HCT116 (cell line): ENCODE results near the gene CUL5.

ENCODE experiments used
- CEBPB ChIP-seq: IDR thresholded peaks from 2 replicates; pipeline ENCODE4 v1.6.1; 2012; ENCODE audit warnings: low read depth
- EZH2 ChIP-seq: fragments of 200-600 bp; sonication (generic); IDR thresholded peaks from 2 replicates; pipeline ENCODE4 v1.6.1; 2017; ENCODE audit warnings: antibody characterized with exemption, mixed run types
- FOSL1 ChIP-seq: IDR thresholded peaks from 2 replicates; pipeline ENCODE4 v1.6.1; 2012; ENCODE audit warnings: low read depth
- POLR2A ChIP-seq: IDR thresholded peaks from 2 replicates; pipeline ENCODE4 v1.7.0; 2011; ENCODE audit warnings: borderline replicate concordance; ENCODE audit not compliant: insufficient read depth, insufficient read length; ENCODE audit errors: extremely low read depth
- POLR2AphosphoS5 ChIP-seq: IDR thresholded peaks from 2 replicates; pipeline ENCODE4 v1.6.1; 2011; ENCODE audit warnings: mild to moderate bottlenecking, low read depth, low read length, moderate library complexity
- RAD21 ChIP-seq: IDR thresholded peaks from 2 replicates; pipeline ENCODE4 v1.6.1; 2012; ENCODE audit warnings: low read depth, mild to moderate bottlenecking
- SP1 ChIP-seq: IDR thresholded peaks from 2 replicates; pipeline ENCODE4 v1.6.1; 2012; ENCODE audit warnings: low read depth
- SRF ChIP-seq: IDR thresholded peaks from 2 replicates; pipeline ENCODE4 v1.6.1; 2012; ENCODE audit warnings: low read depth
- YY1 ChIP-seq: IDR thresholded peaks from 2 replicates; pipeline ENCODE4 v1.6.1; 2011; ENCODE audit warnings: low read length, low read depth, moderate library complexity, mild to moderate bottlenecking; ENCODE audit not compliant: insufficient replicate concordance; ENCODE audit errors: extremely low read depth
- ZFX ChIP-seq: fragments of 450-650 bp; IDR thresholded peaks from 2 replicates; pipeline ENCODE4 v1.6.1; 2017
- TF ChIP-seq, protein P1 (sequence below), 3 experiments: fragments of 200-600 bp in 1 of 3; sonication (generic) in 1 of 3; IDR thresholded peaks in 2 of 3; conservative IDR thresholded peaks in 1 of 3; 2 replicates each; pipeline ENCODE4 v1.5.1; 2012 to 2017; ENCODE audit warnings: low read depth in 2 of 3, low read length in 2 of 3, antibody characterized with exemption in 1 of 3, borderline replicate concordance in 1 of 3, control low read depth in 1 of 3, mild to moderate bottlenecking in 1 of 3, mixed read lengths in 1 of 3, mixed run types in 1 of 3, moderate library complexity in 1 of 3; ENCODE audit not compliant: insufficient read depth in 1 of 3
- TF ChIP-seq, protein P2 (sequence below): IDR thresholded peaks from 2 replicates; pipeline ENCODE4 v1.6.1; 2012
- TF ChIP-seq, protein P3 (sequence below): IDR thresholded peaks from 2 replicates; pipeline ENCODE4 v1.6.1; 2012; ENCODE audit warnings: low read depth
- TF ChIP-seq, protein P4 (sequence below): IDR thresholded peaks from 2 replicates; pipeline ENCODE4 v1.6.1; 2012

DNA sequence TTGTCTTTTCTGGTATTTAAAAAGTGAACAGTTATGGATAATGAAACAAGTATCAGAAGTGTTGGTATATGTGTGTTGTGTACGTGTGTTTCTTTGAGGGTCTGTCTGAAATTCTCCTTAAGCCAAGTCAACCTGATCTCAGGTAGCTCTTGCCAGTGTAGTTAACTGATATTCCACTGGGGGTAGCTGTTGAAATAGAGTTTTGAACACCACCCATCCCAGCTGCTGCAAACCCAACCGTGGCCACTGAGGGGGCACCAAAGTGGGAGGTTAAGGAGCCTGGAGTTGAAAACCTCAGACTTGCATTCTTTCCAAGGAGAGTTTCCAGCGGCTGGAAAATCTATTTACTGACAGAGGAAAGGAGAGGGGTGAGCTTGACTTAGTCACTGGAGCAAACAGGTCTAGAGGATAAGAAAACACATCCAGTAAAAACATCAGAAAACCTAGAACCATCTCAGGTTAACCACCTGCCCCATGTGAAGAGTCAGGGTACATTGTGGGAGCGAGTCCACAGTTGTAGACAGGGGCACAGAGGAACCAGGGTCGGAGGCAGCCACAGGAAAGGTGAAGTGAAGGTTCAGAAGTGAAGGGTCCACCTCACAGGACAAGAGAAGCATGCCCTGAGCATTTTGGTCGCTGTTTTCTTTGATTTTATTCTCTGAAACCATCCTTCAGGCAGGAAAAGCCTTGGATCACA lies 8.8 kb upstream of the CUL5 start:
- TF ChIP-seq, protein P1, sequence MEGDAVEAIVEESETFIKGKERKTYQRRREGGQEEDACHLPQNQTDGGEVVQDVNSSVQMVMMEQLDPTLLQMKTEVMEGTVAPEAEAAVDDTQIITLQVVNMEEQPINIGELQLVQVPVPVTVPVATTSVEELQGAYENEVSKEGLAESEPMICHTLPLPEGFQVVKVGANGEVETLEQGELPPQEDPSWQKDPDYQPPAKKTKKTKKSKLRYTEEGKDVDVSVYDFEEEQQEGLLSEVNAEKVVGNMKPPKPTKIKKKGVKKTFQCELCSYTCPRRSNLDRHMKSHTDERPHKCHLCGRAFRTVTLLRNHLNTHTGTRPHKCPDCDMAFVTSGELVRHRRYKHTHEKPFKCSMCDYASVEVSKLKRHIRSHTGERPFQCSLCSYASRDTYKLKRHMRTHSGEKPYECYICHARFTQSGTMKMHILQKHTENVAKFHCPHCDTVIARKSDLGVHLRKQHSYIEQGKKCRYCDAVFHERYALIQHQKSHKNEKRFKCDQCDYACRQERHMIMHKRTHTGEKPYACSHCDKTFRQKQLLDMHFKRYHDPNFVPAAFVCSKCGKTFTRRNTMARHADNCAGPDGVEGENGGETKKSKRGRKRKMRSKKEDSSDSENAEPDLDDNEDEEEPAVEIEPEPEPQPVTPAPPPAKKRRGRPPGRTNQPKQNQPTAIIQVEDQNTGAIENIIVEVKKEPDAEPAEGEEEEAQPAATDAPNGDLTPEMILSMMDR (IDR thresholded peaks at IDR 0.05 in 2 of 3, conservative IDR thresholded peaks at IDR 0.05 in 1 of 3; ENCODE audit: borderline replicate concordance in 1 of 3, insufficient read depth in 1 of 3, low read depth in 2 of 3, low read length in 2 of 3), result peak; percentile 81 to 96 (median 85)
- TF ChIP-seq, protein P2, sequence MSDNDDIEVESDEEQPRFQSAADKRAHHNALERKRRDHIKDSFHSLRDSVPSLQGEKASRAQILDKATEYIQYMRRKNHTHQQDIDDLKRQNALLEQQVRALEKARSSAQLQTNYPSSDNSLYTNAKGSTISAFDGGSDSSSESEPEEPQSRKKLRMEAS, result no peak
- TF ChIP-seq CEBPB, result no peak
- no peak for TF ChIP-seq EZH2
- TF ChIP-seq YY1, result peak; percentile 33
- TF ChIP-seq, protein P3, sequence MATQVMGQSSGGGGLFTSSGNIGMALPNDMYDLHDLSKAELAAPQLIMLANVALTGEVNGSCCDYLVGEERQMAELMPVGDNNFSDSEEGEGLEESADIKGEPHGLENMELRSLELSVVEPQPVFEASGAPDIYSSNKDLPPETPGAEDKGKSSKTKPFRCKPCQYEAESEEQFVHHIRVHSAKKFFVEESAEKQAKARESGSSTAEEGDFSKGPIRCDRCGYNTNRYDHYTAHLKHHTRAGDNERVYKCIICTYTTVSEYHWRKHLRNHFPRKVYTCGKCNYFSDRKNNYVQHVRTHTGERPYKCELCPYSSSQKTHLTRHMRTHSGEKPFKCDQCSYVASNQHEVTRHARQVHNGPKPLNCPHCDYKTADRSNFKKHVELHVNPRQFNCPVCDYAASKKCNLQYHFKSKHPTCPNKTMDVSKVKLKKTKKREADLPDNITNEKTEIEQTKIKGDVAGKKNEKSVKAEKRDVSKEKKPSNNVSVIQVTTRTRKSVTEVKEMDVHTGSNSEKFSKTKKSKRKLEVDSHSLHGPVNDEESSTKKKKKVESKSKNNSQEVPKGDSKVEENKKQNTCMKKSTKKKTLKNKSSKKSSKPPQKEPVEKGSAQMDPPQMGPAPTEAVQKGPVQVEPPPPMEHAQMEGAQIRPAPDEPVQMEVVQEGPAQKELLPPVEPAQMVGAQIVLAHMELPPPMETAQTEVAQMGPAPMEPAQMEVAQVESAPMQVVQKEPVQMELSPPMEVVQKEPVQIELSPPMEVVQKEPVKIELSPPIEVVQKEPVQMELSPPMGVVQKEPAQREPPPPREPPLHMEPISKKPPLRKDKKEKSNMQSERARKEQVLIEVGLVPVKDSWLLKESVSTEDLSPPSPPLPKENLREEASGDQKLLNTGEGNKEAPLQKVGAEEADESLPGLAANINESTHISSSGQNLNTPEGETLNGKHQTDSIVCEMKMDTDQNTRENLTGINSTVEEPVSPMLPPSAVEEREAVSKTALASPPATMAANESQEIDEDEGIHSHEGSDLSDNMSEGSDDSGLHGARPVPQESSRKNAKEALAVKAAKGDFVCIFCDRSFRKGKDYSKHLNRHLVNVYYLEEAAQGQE, result no peak
- TF ChIP-seq POLR2A, result no peak
- peak; percentile 85 for TF ChIP-seq RAD21
- no peak for TF ChIP-seq POLR2AphosphoS5
- TF ChIP-seq ZFX, result no peak
- TF ChIP-seq SRF, result no peak
- no peak for TF ChIP-seq SP1
- TF ChIP-seq, protein P4, sequence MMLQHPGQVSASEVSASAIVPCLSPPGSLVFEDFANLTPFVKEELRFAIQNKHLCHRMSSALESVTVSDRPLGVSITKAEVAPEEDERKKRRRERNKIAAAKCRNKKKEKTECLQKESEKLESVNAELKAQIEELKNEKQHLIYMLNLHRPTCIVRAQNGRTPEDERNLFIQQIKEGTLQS, result no peak
- no peak for TF ChIP-seq FOSL1
